ENCODE results near the gene KRTAP2-1.
A peak's percentile ranks its signal among the peaks of the same experiment; 100 is the strongest.
"Not testable (repeated sequence)": the region's sequence is repeated elsewhere in the genome, so short reads cannot be mapped to it uniquely, and the experiment has no call there.

The KRTAP2-1 gene

DNA sequence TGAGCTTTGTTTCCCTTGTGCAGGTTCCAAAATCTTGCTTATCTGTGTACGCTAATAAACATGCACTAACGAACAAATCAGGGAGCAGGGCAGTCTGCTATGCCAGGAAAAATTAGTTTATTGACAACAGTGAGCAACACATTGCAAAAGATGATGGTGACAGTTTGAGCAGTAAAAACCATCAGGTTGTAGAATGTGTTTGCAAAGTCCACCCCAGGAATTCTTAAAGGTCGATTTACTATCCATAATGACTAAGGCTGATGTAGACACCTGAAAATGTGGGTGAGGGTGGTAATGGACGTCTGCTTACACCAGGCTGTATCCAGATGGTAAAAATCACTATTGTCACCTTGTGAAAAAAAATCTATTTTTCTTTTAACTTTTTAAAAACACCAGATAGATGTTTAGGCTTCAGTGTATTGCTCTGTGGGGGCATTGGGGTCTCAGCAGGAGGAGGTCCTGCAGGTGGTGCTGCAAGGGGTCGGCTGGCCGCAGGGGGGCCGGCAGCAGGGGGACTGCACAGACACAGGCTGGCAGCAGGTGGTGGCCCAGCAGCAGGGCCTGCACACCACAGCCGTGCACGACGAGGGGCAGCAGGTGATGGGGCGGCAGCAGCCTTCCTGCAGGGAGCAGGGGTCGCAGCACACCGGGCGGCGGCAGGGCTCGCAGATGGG, 18.0 kb upstream of the KRTAP2-1 start:
- not testable (repeated sequence) for H3K79me1 ChIP-seq (replicated peaks; ENCODE audit: low read length, poor library complexity, severe bottlenecking); H3K27me3 ChIP-seq (ENCODE audit: control insufficient read depth in 1 of 2, insufficient read depth in 1 of 2, low read length in 2 of 2); H3K9ac ChIP-seq (ENCODE audit: low read length); H3K18ac ChIP-seq (ENCODE audit: low read depth in 1 of 2, low read length in 2 of 2); DNase-seq; H2BK5ac ChIP-seq (ENCODE audit: low read depth, low read length, poor library complexity, severe bottlenecking); H3K23ac ChIP-seq (ENCODE audit: low read length in 2 of 2); H3K4me3 ChIP-seq (ENCODE audit: insufficient read depth in 1 of 2, low read depth in 1 of 2, low read length in 2 of 2); H3K4ac ChIP-seq (ENCODE audit: low read depth in 1 of 2, low read length in 2 of 2); H2AK5ac ChIP-seq (ENCODE audit: low read length, severe bottlenecking); H2BK15ac ChIP-seq (ENCODE audit: low read depth, poor library complexity, severe bottlenecking); H3K27ac ChIP-seq (ENCODE audit: low read length, poor library complexity, severe bottlenecking); H4K91ac ChIP-seq (ENCODE audit: low read length); H3K14ac ChIP-seq (ENCODE audit: low read length in 2 of 2); H2BK120ac ChIP-seq (ENCODE audit: low read depth, low read length); H3K9me3 ChIP-seq (ENCODE audit: control insufficient read depth, low read length); H4K8ac ChIP-seq (ENCODE audit: low read length); H2AFZ ChIP-seq (ENCODE audit: low read depth, low read length); H2BK12ac ChIP-seq (ENCODE audit: low read length in 2 of 2); H3K4me1 ChIP-seq (ENCODE audit: control insufficient read depth, insufficient read depth, low read depth, low read length); H3K4me2 ChIP-seq (ENCODE audit: low read length, poor library complexity, severe bottlenecking); H3K36me3 ChIP-seq (ENCODE audit: control insufficient read depth in 1 of 2, insufficient read depth in 2 of 2, low read depth in 1 of 2, low read length in 2 of 2)
- WGBS = 85% methylated on average over 5 of the region's 16 CpGs

DNA sequence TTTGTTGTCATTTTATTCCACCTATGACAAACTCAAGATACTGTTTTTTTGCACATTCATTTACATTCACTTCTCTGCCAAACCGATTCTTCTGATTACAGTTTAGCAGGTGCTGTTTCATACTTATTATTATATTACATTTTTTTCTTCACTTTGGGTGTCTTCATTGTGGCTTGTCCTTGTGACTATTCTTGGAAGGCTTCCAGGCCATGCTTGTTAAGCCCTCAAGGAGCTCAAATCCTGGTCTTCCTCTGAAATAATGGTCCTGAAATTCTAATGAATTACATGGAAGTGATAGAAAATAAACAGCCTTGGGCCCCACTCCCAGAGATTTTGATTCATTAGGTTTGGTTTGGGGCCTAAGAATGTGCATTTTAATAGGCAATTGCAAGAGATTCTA, 17.2 kb upstream of the KRTAP2-1 start:
- Histone ChIP-seq H2BK12ac (ENCODE audit: low read length in 2 of 2) (no peak overlapping the region), H2AK5ac (ENCODE audit: low read length, severe bottlenecking) (no peak overlapping the region), H2BK15ac (ENCODE audit: low read depth, poor library complexity, severe bottlenecking) (no peak overlapping the region), H2BK5ac (ENCODE audit: low read depth, low read length, poor library complexity, severe bottlenecking) (no peak overlapping the region), H3K18ac (ENCODE audit: low read depth in 1 of 2, low read length in 2 of 2) (no peak overlapping the region), H3K4ac (ENCODE audit: low read depth in 1 of 2, low read length in 2 of 2) (no peak overlapping the region), H3K27me3 (ENCODE audit: control insufficient read depth in 1 of 2, insufficient read depth in 1 of 2, low read length in 2 of 2) (no peaks in the 10 kb centered on the region), H3K14ac (ENCODE audit: low read length in 2 of 2) (no peak overlapping the region), H3K4me3 (ENCODE audit: insufficient read depth in 1 of 2, low read depth in 1 of 2, low read length in 2 of 2) (no peak overlapping the region), H2BK120ac (ENCODE audit: low read depth, low read length) (no peak overlapping the region), H3K27ac (ENCODE audit: low read length, poor library complexity, severe bottlenecking) (no peak overlapping the region), H3K9me3 (ENCODE audit: control insufficient read depth, low read length) (no peaks in the 10 kb centered on the region), H4K91ac (ENCODE audit: low read length) (no peak overlapping the region), H3K36me3 (ENCODE audit: control insufficient read depth in 1 of 2, insufficient read depth in 2 of 2, low read depth in 1 of 2, low read length in 2 of 2) (no peaks in the 10 kb centered on the region), H3K9ac (ENCODE audit: low read length) (no peak overlapping the region), H3K23ac (ENCODE audit: low read length in 2 of 2) (no peak overlapping the region), H2AFZ (ENCODE audit: low read depth, low read length) (no peak overlapping the region), H3K4me1 (ENCODE audit: control insufficient read depth, insufficient read depth, low read depth, low read length) (peaks cover 7% of the 10 kb centered on the region), H4K8ac (ENCODE audit: low read length) (no peak overlapping the region), H3K79me1 (replicated peaks; ENCODE audit: low read length, poor library complexity, severe bottlenecking) (no peaks in the 10 kb centered on the region), H3K4me2 (ENCODE audit: low read length, poor library complexity, severe bottlenecking) (no peak overlapping the region)
- DNase-seq = no peak
- WGBS = no CpG with 5 or more reads among the region's 1 CpG

- Histone ChIP-seq H2AFZ (ENCODE audit: low read depth, low read length) (no peak overlapping the region), H2AK5ac (ENCODE audit: low read length, severe bottlenecking) (no peak overlapping the region), H4K8ac (ENCODE audit: low read length) (no peak overlapping the region), H3K36me3 (ENCODE audit: control insufficient read depth in 1 of 2, insufficient read depth in 2 of 2, low read depth in 1 of 2, low read length in 2 of 2) (no peaks in the 10 kb centered on the region), H2BK5ac (ENCODE audit: low read depth, low read length, poor library complexity, severe bottlenecking) (no peak overlapping the region), H3K4me2 (ENCODE audit: low read length, poor library complexity, severe bottlenecking) (no peak overlapping the region), H3K27ac (ENCODE audit: low read length, poor library complexity, severe bottlenecking) (no peak overlapping the region), H3K79me1 (replicated peaks; ENCODE audit: low read length, poor library complexity, severe bottlenecking) (no peaks in the 10 kb centered on the region), H3K27me3 (ENCODE audit: control insufficient read depth in 1 of 2, insufficient read depth in 1 of 2, low read length in 2 of 2) (no peaks in the 10 kb centered on the region), H4K91ac (ENCODE audit: low read length) (no peak overlapping the region), H3K23ac (ENCODE audit: low read length in 2 of 2) (no peak overlapping the region), H2BK12ac (ENCODE audit: low read length in 2 of 2) (no peak overlapping the region), H3K18ac (ENCODE audit: low read depth in 1 of 2, low read length in 2 of 2) (no peak overlapping the region), H2BK15ac (ENCODE audit: low read depth, poor library complexity, severe bottlenecking) (no peak overlapping the region), H3K14ac (ENCODE audit: low read length in 2 of 2) (no peak overlapping the region), H3K9me3 (ENCODE audit: control insufficient read depth, low read length) (no peaks in the 10 kb centered on the region), H3K9ac (ENCODE audit: low read length) (no peak overlapping the region), H2BK120ac (ENCODE audit: low read depth, low read length) (no peak overlapping the region), H3K4me3 (ENCODE audit: insufficient read depth in 1 of 2, low read depth in 1 of 2, low read length in 2 of 2) (no peak overlapping the region), H3K4ac (ENCODE audit: low read depth in 1 of 2, low read length in 2 of 2) (no peak overlapping the region), H3K4me1 (ENCODE audit: control insufficient read depth, insufficient read depth, low read depth, low read length) (peaks cover 9% of the 10 kb centered on the region)
- 80% methylated on average over 2 of the region's 4 CpGs for WGBS
- DNase-seq = no peak
These were observed 16.3 kb upstream of the KRTAP2-1 start for GRCh38 chr17:41063449-41063848.

- Histone ChIP-seq H3K9me3 (ENCODE audit: control insufficient read depth, low read length) (no peaks in the 10 kb centered on the region), H4K91ac (ENCODE audit: low read length) (no peak overlapping the region), H3K14ac (ENCODE audit: low read length in 2 of 2) (no peak overlapping the region), H3K18ac (ENCODE audit: low read depth in 1 of 2, low read length in 2 of 2) (no peak overlapping the region), H3K4me2 (ENCODE audit: low read length, poor library complexity, severe bottlenecking) (no peak overlapping the region), H3K4me3 (ENCODE audit: insufficient read depth in 1 of 2, low read depth in 1 of 2, low read length in 2 of 2) (no peak overlapping the region), H3K4me1 (ENCODE audit: control insufficient read depth, insufficient read depth, low read depth, low read length) (peaks cover 9% of the 10 kb centered on the region), H3K36me3 (ENCODE audit: control insufficient read depth in 1 of 2, insufficient read depth in 2 of 2, low read depth in 1 of 2, low read length in 2 of 2) (no peaks in the 10 kb centered on the region), H3K4ac (ENCODE audit: low read depth in 1 of 2, low read length in 2 of 2) (no peak overlapping the region), H3K23ac (ENCODE audit: low read length in 2 of 2) (no peak overlapping the region), H2BK120ac (ENCODE audit: low read depth, low read length) (peak overlapping the region; percentile 15), H3K27ac (ENCODE audit: low read length, poor library complexity, severe bottlenecking) (peak overlapping the region; percentile 93), H2AK5ac (ENCODE audit: low read length, severe bottlenecking) (no peak overlapping the region), H3K9ac (ENCODE audit: low read length) (peak overlapping the region; percentile 70), H2BK5ac (ENCODE audit: low read depth, low read length, poor library complexity, severe bottlenecking) (peak overlapping the region; percentile 99), H2BK12ac (ENCODE audit: low read length in 2 of 2) (no peak overlapping the region), H2BK15ac (ENCODE audit: low read depth, poor library complexity, severe bottlenecking) (no peak overlapping the region), H2AFZ (ENCODE audit: low read depth, low read length) (no peak overlapping the region), H3K79me1 (replicated peaks; ENCODE audit: low read length, poor library complexity, severe bottlenecking) (no peaks in the 10 kb centered on the region), H4K8ac (ENCODE audit: low read length) (no peak overlapping the region), H3K27me3 (ENCODE audit: control insufficient read depth in 1 of 2, insufficient read depth in 1 of 2, low read length in 2 of 2) (no peaks in the 10 kb centered on the region)
- DNase-seq = peak; percentile 70
- whole genome bisulfite sequencing = 60% methylated on average over 1 of the region's 1 CpG
These were observed 14.8 kb upstream of the KRTAP2-1 start for GRCh38 chr17:41061964-41062363.

All from mesenchymal stem cell (in vitro differentiated cells and primary cell).